ENCODE data around the gene PRKG1.
"Not testable (repeated sequence)": the region's sequence is repeated elsewhere in the genome, so short reads cannot be mapped to it uniquely, and the experiment has no call there.

The PRKG1 gene

DNA sequence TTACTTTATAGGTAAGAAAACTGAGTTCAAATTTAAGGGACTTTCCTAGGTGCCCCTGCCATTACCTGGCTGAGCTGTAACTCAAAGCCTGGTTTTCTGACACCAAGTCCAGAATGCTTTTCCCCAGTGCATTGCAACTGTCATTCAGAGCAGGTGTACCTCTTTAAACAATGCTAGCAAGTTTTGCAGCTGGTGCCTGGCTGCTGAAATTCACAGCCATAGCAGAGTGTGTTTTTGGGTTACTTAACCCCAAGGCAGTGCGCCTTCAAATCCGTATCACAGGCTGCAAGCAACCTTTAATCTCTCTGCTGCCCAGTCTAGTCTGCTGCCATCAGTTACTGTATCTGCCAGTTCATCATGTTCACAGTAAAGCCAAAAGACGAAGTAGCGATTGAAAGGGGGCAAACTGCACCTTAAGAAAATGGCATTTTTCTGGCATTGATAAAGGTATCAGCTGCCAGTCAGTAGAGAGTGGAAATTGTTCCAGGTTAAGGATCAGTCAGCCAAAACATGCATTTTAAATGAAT, 359.7 kb downstream of the PRKG1 start:
- TF ChIP-seq POLR2AphosphoS5 (IDR thresholded peaks at IDR 0.05; ENCODE audit: low read depth, low read length) (no peak), SPI1 (IDR thresholded peaks at IDR 0.05; ENCODE audit: low read depth, low read length) (no peak), POLR2A (IDR thresholded peaks at IDR 0.05; ENCODE audit: low read depth, low read length) (no peak), POU2F2 (IDR thresholded peaks at IDR 0.05; ENCODE audit: low read depth, low read length) (no peak)
- no peak for FAIRE-seq
- no peak for DNase-seq (ENCODE audit: insufficient read length, low spot score)

DNA sequence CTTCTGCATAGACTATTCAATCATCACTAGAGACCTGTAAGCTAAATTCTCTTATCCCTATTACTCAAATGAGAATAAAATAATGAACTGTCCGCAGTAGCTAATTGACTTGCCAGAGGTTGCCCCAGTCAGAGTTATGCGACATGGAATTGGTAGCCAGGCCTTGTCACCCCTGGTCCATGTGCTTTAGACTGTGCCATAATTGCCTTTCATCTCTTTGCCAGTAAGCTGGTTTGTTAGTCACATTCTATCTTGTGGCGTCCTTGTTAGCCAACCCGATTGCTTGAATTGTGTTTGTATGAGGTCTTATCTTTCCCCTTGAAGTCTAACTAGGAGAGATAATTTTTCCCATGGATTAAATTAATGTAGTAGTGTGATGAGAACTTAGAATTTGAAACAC, 362.5 kb downstream of the PRKG1 start:
- TF ChIP-seq POU2F2 (IDR thresholded peaks at IDR 0.05; ENCODE audit: low read depth, low read length) (no peak), POLR2AphosphoS5 (IDR thresholded peaks at IDR 0.05; ENCODE audit: low read depth, low read length) (no peak), POLR2A (IDR thresholded peaks at IDR 0.05; ENCODE audit: low read depth, low read length) (no peak), TAF1 (IDR thresholded peaks at IDR 0.05; ENCODE audit: low read depth, low read length) (no peak), PAX5 (IDR thresholded peaks at IDR 0.05; ENCODE audit: insufficient read depth, low read length, severe bottlenecking) (no peak), SPI1 (IDR thresholded peaks at IDR 0.05; ENCODE audit: low read depth, low read length) (no peak)
- FAIRE-seq (no peak), DNase-seq (ENCODE audit: insufficient read length, low spot score) (no peak)

DNA sequence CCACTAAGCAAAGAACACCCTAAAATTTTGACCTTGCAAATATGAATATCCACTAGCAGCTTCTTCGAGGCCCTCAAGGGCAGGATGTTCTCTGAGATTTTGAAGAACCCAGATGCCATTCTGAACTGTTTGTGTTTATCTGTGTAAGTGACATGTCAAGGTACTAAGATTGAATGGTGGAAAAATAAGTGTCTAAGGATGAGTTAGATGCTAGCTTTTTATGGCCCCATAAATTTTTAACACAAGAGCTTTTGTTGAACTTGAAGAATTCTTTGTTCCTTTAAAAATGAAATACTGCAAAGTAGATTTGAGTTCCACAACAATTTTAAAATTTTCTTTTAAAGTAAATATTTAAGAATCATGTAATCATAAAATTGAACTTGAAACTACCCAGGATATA, 365.4 kb downstream of the PRKG1 start:
- DNase-seq (ENCODE audit: insufficient read length, low spot score): no peak
- FAIRE-seq: no peak
- TF ChIP-seq POLR2A (IDR thresholded peaks at IDR 0.05; ENCODE audit: low read depth, low read length) (no peak), TAF1 (IDR thresholded peaks at IDR 0.05; ENCODE audit: low read depth, low read length) (no peak), SPI1 (IDR thresholded peaks at IDR 0.05; ENCODE audit: low read depth, low read length) (no peak), PAX5 (IDR thresholded peaks at IDR 0.05; ENCODE audit: insufficient read depth, low read length, severe bottlenecking) (no peak), POLR2AphosphoS5 (IDR thresholded peaks at IDR 0.05; ENCODE audit: low read depth, low read length) (no peak), POU2F2 (IDR thresholded peaks at IDR 0.05; ENCODE audit: low read depth, low read length) (no peak)

DNA sequence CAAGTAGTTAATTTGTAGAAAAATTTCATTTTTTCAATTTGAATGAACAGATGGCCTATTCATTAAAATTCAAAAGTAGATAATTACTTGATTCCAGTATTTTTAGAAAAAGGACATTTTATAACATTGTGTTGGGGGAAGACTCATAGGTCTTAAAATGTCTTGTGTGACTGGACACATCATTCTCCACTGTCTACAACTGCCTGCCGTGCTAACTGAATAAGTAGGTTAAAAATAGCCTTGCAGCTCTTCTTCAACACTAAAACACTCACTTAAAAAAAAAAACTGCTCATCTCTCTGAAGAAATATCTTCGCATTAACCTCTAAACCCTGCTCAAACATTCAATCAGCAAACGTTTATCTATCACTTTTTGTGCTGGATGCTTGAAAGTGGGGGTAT, 371.3 kb downstream of the PRKG1 start:
- DNase-seq (ENCODE audit: insufficient read length, low spot score) (no peak), FAIRE-seq (no peak)
- TF ChIP-seq TAF1 (IDR thresholded peaks at IDR 0.05; ENCODE audit: low read depth, low read length) (no peak), PAX5 (IDR thresholded peaks at IDR 0.05; ENCODE audit: insufficient read depth, low read length, severe bottlenecking) (no peak), POLR2A (IDR thresholded peaks at IDR 0.05; ENCODE audit: low read depth, low read length) (no peak), POLR2AphosphoS5 (IDR thresholded peaks at IDR 0.05; ENCODE audit: low read depth, low read length) (no peak), SPI1 (IDR thresholded peaks at IDR 0.05; ENCODE audit: low read depth, low read length) (no peak), POU2F2 (IDR thresholded peaks at IDR 0.05; ENCODE audit: low read depth, low read length) (no peak)

DNA sequence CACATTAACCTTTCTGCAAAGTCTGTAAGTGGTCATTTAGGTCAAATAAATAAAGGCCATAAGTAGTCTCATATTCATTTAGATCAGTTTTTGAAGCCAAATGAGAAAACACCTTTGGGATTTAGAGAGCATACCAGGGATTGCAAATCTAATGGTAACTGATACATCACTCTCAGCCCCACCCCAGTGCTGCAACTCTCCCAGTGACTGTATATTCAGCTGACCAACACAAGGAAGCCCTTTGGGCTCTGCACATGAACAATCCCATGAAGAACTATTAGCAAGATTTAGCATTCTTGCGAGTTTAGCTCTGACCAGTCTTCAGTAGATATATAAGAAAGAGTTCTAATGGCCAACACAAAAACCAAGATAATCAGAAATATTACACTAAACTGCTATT, 372.8 kb downstream of the PRKG1 start:
- no peak for TF ChIP-seq PAX5 (IDR thresholded peaks at IDR 0.05; ENCODE audit: insufficient read depth, low read length, severe bottlenecking)
- no peak for TF ChIP-seq POLR2A (IDR thresholded peaks at IDR 0.05; ENCODE audit: low read depth, low read length)
- no peak for TF ChIP-seq TAF1 (IDR thresholded peaks at IDR 0.05; ENCODE audit: low read depth, low read length)
- TF ChIP-seq SPI1 (IDR thresholded peaks at IDR 0.05; ENCODE audit: low read depth, low read length): no peak
- no peak for TF ChIP-seq POU2F2 (IDR thresholded peaks at IDR 0.05; ENCODE audit: low read depth, low read length)
- no peak for TF ChIP-seq POLR2AphosphoS5 (IDR thresholded peaks at IDR 0.05; ENCODE audit: low read depth, low read length)
- DNase-seq (ENCODE audit: insufficient read length, low spot score): no peak
- no peak for FAIRE-seq

DNA sequence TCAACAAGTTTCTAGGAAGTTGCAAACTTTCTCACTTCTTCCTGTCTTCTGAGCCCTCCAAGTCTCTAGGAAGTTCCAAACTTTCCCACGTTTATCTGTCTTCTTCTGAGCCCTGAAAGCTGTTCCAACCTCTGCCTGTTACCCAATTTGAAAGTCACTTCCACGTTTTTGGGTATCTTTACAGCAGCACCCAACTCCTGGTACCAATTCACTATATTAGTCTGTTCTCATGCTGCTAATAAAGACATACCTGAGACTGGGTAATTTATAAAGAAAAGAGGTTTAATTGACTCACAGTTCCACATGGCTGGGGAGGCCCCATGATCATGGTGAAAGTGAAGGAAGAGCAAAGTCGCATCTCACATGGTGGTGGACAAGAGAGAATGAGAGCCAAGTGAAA, 381.5 kb downstream of the PRKG1 start:
- DNase-seq (ENCODE audit: insufficient read length, low spot score); FAIRE-seq: not testable (repeated sequence)

DNA sequence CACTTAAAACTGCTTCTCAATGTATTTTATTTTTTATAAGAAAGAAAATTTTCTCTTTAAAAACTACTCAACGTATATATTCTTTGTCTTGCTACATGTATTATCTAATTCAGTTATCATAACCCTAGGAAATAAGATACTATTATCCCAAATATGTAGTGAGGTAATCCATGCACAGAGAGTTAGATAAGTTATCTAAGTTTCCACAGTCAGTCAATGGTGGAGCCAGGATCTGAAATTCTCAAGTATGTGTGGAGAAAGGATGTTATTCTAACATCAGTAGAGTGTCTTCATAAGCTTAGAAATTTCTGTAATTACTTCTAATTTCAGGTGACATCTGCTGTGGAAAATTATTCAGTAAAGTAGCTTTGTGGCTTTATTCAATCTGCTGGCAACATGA, 385.2 kb downstream of the PRKG1 start:
- DNase-seq (ENCODE audit: insufficient read length, low spot score): no peak
- no peak for TF ChIP-seq POLR2A (IDR thresholded peaks at IDR 0.05; ENCODE audit: low read depth, low read length)
- no peak for TF ChIP-seq TAF1 (IDR thresholded peaks at IDR 0.05; ENCODE audit: low read depth, low read length)
- no peak for TF ChIP-seq POLR2AphosphoS5 (IDR thresholded peaks at IDR 0.05; ENCODE audit: low read depth, low read length)
- TF ChIP-seq PAX5 (IDR thresholded peaks at IDR 0.05; ENCODE audit: insufficient read depth, low read length, severe bottlenecking): no peak
- TF ChIP-seq POU2F2 (IDR thresholded peaks at IDR 0.05; ENCODE audit: low read depth, low read length): no peak
- no peak for TF ChIP-seq SPI1 (IDR thresholded peaks at IDR 0.05; ENCODE audit: low read depth, low read length)
- FAIRE-seq: no peak

DNA sequence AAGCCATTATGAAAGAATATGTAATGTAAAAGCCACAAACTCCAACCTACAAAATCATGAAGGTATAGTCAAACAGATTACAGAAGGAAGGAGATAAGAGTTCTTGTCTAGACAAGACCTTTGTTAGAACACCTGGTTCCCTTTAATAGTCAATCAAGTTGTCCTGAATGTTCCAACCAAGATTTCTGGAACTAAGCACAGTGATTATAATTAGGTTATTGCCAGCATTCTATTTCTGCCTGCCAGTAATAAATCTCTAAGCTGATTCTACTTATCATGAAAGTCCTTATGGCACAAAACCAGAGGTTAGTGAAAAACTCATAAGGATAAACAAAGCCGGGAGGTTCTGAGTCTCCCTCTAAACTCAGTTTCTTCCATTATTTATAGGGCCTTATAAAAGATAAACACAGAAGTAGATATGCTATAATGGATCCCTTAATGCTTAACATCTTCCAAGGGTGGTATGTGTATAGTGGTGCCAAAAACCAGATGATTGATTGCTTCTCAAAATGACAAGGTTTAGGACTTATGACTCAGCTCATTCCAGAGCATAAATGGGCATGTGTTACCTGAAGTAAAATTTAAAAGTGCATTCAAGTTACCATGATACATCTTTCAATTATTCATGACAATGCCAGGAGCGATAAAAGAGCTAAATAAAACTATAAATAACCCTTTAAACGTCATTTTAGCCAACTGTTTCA, 387.9 kb downstream of the PRKG1 start:
- DNase-seq (ENCODE audit: insufficient read length, low spot score): no peak
- no peak for TF ChIP-seq POLR2AphosphoS5 (IDR thresholded peaks at IDR 0.05; ENCODE audit: low read depth, low read length)
- no peak for TF ChIP-seq POLR2A (IDR thresholded peaks at IDR 0.05; ENCODE audit: low read depth, low read length)
- TF ChIP-seq PAX5 (IDR thresholded peaks at IDR 0.05; ENCODE audit: insufficient read depth, low read length, severe bottlenecking): no peak
- no peak for TF ChIP-seq TAF1 (IDR thresholded peaks at IDR 0.05; ENCODE audit: low read depth, low read length)
- no peak for TF ChIP-seq POU2F2 (IDR thresholded peaks at IDR 0.05; ENCODE audit: low read depth, low read length)
- TF ChIP-seq SPI1 (IDR thresholded peaks at IDR 0.05; ENCODE audit: low read depth, low read length): no peak
- no peak for FAIRE-seq

DNA sequence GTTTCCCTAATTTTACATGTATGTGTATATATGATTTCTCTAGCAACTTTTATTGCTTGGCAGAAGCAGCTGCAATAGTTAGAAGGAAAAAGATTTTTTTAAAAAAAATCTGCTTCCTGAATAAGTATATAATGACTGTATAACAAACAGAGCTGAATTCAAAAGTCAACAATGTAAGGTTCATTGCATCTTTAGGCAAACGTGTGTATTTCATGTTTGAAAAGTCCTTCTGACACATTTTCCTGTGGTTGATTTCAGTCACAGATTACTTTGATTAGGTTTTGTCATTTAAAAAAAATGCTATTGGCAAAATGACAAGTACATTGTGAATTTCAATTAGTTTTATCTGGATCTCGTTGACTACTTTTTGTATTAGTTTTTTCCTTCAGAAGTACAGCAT, 394.1 kb downstream of the PRKG1 start:
- no peak for TF ChIP-seq POLR2AphosphoS5 (IDR thresholded peaks at IDR 0.05; ENCODE audit: low read depth, low read length)
- no peak for TF ChIP-seq POU2F2 (IDR thresholded peaks at IDR 0.05; ENCODE audit: low read depth, low read length)
- TF ChIP-seq TAF1 (IDR thresholded peaks at IDR 0.05; ENCODE audit: low read depth, low read length): no peak
- no peak for TF ChIP-seq POLR2A (IDR thresholded peaks at IDR 0.05; ENCODE audit: low read depth, low read length)
- TF ChIP-seq PAX5 (IDR thresholded peaks at IDR 0.05; ENCODE audit: insufficient read depth, low read length, severe bottlenecking): no peak
- no peak for TF ChIP-seq SPI1 (IDR thresholded peaks at IDR 0.05; ENCODE audit: low read depth, low read length)
- no peak for DNase-seq (ENCODE audit: insufficient read length, low spot score)
- no peak for FAIRE-seq

DNA sequence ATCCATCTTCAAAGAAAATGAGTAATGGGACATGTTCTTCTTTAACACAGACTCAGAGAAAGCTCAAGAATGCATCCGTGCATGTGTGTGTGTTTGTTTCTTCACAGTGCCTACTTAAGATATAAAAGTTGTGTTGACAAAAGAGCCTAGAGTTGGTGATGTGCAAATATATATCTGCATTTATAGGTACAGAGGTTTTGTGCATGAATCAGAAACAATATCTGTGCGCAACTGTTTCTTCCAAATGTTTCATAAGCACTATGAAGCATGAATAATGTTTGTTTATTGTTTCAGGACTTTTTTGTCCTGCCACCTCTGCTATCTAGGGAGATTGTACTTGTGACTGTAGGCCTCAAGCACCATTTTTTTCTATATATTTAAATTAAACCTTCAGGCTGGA, 395.4 kb downstream of the PRKG1 start:
- TF ChIP-seq POLR2A (IDR thresholded peaks at IDR 0.05; ENCODE audit: low read depth, low read length) (no peak), POLR2AphosphoS5 (IDR thresholded peaks at IDR 0.05; ENCODE audit: low read depth, low read length) (no peak), SPI1 (IDR thresholded peaks at IDR 0.05; ENCODE audit: low read depth, low read length) (no peak), TAF1 (IDR thresholded peaks at IDR 0.05; ENCODE audit: low read depth, low read length) (no peak), POU2F2 (IDR thresholded peaks at IDR 0.05; ENCODE audit: low read depth, low read length) (no peak), PAX5 (IDR thresholded peaks at IDR 0.05; ENCODE audit: insufficient read depth, low read length, severe bottlenecking) (no peak)
- FAIRE-seq: no peak
- DNase-seq (ENCODE audit: insufficient read length, low spot score): no peak

Measured in GM12891 (cell line).